ENCODE measurements around the gene KBTBD12.

KBTBD12 gene

DNA sequence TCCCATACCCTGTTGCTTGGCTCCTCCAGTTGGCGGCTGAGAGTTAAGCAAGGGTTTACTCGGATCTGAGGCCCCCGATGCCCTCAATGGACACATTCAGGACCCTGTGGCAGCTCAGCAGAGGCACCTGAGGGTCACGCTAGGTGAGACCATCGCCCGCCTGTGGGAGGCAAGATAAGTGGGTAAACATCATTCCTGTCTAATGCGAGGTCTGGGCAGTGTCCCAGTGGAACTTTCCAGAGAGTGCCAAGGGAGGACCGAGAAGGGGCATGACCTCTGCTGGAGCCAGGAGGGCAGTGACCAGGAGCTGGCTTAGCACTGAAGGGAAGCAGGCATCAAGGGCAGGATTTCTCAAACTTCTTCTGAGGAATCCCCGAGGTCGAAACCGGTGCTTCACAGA, 71.8 kb downstream of the KBTBD12 start:
- DNase-seq, result no peak

DNA sequence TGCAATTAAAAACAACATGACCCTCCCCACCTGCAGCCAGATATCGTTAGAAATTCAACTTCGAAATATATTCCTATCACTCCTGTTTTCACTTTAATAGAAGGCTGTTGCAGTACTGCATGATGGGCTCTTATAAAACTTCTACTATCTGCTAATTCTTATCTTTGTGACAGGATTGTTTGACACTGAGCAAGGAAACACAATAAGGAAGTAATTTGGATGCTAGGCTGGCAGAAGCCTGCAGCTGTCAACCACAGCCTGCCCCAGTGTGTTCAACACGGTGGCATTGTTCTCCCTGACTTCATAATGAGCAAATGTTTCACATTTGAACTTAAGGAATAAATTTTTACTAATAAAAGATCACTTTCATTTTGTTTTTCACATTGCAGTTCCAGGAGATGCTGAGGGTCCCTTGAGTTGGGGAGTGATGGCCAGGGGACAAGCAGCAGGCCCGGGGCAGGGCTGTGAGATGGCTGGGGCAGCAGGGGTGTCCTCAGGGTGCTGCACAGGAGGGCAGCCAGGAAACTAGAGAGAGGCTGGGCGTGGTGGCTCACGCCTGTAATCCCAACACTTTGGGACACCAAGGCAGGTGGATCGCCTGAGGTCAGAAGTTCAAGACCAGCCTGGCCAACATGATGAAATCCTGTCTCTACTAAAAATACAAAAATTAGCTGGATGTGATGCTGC, 72.4 kb downstream of the KBTBD12 start:
- no peak for DNase-seq

DNA sequence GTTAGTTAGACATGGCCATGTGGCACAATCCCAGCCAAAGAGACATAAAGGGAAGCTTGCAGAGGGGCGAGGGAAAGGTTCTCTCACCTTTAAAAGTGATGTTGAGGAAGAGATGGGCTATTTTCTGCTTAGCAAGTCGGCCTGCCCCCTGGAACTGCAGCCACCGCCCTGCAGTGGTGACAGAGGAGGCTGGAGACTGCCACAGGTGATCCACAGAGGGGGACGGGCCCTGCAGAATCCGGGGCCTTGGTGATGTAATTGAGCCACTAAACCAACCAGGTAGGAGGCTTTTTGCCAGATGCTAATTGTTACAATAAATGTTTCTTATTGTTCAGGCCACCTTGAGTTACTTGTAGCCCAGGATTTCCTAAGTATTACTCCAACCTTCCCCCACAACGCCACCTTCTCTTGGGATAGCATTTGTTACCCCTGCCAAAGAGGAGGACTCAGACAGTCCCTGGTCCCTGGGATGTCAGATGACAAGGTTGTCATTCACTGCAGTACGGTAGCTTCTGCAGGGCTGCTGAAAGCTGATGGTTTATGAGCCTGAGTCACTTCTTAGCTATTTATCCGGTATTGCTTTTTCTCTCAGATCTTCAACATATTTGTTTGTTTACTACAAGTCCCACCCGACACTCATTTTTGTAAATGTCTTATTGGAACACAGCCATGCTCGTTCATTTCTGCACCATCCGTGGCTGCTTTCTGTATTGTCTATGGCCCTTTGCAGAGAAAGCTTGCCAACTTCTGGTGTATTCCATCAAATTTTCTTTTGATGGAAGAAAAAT, 73.9 kb downstream of the KBTBD12 start:
- no peak for DNase-seq

DNA sequence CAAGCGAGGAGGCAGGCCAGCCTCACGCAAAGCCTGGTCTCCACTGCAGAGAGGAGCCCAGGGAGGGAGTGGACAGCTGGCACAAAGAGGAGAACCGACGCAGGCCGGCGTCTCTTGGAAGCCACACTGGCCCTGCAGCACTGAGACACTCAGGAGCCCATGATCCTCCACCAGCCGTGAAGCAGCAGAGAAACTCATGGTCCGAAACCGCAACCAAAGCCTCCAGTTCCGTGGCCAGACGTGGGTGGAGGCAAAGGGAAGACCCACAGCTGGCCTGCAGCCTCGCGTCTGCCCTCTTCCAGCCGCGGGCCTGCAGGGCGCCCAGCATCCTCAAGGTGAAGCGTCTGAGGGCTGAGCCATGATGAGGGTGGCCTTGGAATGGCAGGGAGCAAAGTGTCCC, 75.0 kb downstream of the KBTBD12 start:
- no peak for DNase-seq

DNA sequence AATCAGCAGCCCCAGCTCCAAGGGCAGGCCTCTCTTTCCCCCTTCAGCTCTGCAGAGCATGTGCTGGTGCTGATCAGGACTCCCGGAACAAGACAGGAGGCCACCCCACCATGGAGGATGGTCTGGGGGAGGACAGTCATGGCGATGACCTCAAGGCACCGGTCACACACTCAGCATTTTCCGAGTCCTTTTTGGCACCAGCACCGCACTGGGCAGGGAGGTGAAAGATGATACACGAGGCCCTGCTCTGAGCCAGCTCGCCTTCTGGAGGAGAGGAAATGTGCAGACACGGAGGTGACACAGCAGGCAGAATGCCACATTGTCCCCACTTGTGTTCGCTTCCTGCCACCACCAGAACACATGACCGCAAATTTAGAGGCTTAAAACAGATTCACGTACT, 75.4 kb downstream of the KBTBD12 start:
- no peak for DNase-seq

DNA sequence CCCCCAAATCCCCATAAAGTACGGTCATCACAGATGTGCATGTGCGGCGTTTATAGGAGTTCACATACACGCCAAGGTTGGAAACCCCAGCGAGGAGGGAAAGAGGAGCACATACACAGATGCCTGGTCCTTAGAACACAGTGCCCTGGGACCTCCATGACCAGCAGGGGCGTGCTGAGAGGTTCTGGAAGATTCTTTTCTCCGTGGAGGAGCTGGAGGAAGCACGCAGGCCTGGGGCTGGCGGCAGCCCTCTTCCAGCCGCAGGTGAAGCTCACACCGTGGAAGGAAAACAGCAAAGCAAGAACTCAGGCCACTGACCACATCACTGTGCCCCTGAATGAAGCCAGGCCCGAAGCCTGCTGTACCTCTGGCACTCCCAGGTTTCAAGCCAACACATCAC, 76.2 kb downstream of the KBTBD12 start:
- DNase-seq, result no peak

DNA sequence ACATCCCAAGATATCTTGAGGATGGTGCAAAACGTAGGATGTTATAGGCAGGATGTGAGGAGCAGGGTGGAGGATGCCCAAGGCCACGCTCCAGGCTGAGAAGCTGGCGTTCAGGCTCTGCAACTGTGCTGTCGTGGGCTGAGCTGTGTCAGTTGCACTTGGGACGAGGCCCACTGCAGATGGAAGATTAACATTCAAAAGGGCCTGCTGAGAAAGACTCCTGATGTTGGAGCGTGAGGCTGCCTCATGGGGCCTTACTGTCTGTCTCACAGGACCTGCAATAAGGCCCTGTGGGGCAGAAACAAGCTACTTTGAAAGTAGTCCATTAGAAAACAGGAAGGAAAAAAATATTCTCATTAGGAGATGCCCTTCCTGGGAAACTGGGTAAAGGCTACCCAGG, 76.6 kb downstream of the KBTBD12 start:
- no peak for DNase-seq

DNA sequence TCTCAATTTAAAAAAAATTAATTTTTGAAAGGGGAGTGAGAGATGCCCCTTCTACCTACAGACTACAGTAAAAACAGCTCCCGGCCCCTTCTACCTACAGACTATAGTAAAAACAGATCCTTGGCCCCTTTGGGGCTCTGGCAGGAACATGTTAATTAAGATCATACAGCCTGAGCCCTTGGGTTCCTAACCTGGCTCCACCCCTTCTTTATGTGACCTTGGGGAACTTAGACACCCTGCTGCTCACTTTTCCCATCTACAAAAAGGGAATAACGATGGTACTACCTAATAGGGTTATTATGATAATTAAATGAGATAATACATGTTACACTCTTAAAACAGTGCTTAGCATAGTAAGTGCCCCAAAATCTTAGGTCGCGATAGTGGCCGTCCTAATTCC, 77.1 kb downstream of the KBTBD12 start:
- DNase-seq, result no peak

DNA sequence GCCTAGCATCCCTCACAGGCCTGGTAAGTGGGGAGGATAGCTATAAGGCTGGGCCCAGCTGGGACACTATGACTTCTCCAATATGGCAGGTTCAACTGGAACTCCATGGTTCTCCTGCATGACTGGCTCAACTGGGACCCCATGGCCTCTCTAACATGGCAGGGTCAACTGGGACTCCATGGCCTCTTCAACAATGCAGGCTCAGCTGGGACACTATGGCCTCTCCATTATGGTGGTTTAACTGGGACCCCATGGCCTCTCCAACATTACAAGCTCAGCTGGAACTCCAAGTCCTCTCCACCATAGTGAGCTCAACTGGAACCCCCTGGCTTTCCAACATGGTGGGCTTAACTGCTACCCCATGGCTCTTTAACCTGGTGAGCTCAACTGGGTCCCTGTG, 79.0 kb downstream of the KBTBD12 start:
- no peak for DNase-seq

DNA sequence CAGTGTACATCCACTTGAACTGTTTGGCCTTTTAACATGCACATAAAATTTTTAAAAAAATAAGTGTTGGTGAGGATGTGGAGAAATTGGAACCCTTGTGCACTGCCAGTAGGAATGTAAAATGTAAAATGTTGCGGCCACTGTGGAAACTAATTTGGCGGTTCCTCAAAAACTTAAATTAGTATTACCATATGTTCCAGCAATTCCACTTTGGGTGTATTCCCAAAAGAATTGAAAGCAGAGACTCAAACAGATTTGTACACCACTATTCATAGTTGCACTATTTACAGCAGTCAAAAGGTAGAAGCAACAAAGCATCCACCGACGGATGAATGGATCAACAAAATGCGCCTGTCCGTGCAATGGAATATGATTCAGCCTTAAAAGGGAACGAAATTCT, 82.0 kb downstream of the KBTBD12 start:
- no peak for DNase-seq

DNA sequence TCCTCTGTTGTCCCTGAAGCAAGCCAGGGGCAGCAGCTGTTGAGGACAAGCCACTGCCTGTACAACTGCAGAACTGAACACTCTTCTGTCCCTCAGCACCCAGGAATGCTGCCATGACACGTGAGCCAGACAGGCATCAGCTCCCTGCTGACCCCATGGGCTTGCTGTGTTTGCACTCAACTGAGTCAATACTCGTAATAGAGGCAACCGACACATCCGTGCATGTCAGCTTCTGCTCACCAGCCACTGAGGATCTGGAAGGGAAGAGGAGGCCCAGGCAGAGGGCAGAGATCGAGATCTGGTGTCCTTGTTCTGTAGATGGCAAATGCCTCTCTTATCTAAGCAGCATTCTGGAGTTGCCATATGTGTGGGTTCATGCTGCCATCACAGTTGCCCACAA, 82.9 kb downstream of the KBTBD12 start:
- no peak for DNase-seq

DNA sequence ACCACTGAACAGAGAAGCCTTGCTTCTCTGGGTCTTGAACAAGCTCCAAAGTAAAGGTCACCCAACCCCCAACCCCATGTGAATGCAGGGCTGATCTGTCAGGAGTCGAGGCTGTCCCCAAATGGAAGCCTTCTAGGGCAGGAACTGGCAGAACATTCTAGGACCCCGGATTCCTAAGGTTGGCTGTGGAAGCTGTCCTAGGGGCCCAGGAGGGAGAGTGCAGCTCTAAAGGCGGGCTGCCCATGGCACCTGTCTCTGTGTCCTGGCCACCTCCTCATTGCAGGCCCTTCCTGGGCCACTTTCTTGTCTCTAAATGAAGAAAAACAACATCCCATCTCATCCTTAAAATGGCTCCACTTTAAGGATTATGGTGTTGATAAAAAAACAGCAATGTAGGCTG, 83.6 kb downstream of the KBTBD12 start:
- DNase-seq, result no peak

DNA sequence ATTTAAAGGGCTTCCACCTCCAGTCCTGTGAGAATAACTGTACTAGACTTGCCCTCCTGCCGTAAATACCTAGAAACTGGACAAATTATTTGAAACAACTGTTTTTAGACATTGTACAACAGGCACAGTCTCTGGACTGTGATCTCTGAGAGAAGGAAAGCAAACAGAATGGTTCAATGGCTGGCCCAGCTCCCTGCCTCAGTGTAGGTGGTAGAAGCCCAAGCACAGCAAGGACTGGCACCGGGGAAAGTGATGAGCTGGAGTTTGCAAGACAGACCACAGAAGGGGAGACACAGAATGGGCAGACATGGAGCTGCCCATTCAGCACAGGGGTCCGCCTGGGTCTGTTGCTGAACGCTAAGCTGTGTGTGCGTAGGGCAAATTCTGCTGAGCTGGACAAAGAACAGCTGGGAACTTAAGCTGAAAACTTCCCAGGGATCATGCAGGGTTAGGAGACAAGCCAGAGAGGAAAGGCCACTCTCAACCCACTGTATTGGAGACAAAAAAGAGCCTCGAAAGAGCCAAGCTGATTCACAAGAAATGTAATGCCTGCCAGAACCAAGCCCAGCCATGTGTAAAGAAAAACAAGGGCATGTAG, 84.6 kb downstream of the KBTBD12 start:
- no peak for DNase-seq

DNA sequence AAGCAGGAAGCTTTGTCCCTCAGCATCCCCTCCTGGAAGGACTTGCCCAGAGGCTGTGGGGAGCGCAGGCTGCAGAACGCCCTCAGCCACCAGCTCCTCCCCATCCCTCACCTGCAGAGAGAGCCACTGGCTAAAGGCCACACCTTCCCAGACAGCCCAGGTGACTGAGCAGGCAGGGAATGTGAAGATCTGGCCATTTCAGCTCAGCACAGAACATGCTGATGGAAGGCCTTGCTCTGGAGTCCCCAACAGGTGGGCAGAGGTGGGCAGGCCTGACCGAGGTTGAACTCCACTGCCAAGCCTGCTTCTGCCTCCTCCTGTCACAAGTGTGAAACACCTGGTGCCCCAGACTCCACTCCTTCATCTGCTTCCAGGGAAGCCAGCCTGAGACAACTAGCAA, 86.5 kb downstream of the KBTBD12 start:
- DNase-seq, result no peak

DNA sequence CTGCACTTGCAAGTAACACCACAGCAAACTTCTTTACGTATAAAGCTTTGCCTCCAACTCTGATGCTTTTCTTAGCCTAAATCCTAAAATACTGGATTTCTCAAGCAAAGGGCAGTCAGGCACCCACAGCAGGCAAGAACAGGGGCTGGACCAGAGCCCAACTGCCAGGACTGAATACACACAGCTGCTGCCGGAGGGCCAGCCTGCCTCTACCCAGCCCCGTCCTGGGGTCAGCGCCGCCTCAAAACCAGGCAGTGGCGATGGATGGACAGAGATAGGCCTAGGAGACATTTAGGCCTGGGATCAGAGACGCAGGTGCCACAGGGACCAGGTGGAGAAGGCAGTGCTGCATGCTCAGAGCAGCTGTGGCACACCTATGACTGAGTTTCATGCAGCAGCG, 89.6 kb downstream of the KBTBD12 start:
- no peak for DNase-seq

DNA sequence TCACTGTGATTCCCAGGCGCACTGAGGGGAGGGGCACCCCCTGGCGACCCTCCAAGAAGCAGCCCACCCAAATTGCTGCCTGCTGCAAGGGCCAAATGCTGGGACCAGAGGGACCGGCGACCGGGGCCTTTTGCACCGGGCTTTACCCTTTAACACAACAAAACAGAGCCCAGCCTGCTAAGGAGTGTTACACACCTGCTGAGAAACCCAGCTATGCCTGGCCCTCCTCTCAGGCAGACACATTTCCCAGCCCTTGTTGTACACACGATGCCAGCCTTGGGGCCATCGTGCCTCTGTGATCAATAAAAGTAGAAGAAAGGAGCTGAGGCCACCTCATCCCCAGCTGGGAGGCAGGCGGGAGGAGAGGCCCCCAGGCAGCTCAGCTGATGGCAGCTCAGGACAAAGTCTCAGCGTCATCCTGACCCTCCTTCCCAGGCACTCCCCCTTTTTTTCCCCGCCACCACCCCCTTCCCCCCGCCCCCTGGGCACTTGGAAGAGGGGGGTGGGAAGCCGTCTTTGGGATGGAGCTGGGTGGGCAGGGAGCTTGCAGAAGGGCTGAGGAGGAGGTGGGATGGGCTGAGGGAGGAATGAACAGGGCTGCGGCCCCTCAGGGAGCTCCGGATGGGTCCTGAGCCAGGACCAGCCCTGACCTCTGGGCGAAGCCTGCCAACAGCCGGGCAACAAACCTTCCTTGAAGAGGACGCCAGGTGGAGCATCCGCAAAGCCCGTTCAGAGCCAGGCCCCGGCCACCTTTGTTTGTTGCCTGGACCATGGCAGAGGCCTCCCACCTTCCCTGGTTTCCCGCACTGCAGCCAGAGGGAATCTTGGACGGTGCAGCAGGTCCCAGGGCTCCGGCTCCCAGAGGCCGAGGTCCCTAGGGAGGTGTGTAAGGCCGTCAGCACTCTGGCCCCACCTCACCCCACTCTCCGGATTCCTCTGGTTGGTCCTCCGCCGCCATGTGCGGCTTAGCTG, 91.3 kb downstream of the KBTBD12 start:
- DNase-seq, result no peak

DNA sequence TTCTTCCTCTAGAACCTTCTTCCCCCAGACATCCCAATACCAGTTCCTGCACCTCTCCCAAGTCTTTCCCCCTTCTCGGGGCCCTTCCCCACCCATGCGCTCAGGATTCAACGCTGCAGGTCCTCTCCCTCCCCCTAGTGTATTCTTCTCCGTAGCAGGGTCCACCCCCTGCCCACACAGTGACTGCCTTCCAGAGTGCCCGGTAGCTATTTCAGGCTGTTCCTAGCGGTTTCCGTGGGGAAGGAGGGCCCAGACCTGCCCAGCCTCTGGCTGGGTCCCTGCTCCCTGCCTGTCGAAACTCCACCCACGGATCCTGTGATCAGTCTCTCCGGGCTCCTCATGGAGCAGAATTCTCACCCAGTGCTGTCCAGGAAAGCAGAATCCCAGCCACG, 92.0 kb downstream of the KBTBD12 start:
- DNase-seq, result no peak

DNA sequence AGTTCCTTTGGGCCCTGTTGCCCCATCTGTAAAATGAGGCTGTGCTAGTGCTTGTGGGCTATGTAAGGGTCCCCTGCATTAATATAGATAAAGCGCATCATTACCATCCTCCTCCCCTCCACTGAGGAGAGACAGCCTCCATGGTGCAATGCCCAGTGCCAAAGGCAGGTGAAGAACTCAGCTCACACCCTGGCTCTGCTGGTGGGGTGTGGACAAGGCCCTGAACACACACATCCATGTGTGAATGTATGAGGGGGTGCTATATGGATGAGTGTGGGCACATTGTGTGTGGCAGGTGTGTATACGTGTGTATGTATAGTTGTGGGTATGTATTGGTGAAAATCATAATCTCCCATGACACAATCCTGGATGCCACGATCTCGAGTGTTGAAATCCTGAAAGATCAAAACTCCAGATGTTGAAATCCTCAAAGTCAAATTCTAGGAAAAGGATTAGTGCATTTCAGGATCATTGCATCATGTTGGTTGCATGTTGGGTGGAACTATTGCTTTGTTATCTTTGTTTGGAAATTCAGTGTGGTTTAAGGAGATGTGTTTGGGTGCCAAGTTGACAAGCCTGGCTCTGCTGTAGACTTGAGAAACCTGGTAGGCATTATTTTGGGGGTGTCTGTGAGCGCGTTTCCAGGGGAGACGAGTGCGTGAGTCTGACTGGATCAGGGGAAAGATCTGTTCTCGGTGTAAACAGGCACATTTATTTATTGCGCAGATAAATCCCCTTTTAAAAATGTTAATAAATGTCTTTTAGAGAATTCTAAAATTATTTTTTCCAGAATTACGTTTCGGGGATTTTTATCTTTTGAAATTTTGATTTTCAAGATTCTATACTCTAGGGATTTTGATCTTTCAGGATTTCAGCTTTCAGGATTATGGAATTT, 95.2 kb downstream of the KBTBD12 start:
- no peak for DNase-seq

DNA sequence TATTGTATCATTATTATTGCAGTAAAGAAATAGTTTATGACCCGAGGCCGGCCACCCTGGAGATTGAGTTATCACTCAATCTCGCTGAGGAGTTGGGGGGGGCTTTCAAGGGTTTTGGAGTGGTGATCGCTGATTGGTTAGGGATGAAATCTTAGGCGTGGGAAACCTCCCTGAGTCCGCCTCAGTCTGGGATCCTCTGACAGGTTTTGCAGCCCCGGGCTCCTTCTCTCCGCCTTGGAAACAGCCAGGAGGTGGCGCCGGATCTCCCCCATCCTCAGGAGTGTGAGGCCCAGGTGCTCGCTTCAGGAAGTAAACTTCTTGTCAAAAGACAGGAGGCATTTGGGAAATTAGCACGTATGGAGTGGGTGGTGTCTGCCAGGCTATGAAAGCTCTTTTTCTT, 96.1 kb downstream of the KBTBD12 start:
- DNase-seq, result peak; percentile 40

DNA sequence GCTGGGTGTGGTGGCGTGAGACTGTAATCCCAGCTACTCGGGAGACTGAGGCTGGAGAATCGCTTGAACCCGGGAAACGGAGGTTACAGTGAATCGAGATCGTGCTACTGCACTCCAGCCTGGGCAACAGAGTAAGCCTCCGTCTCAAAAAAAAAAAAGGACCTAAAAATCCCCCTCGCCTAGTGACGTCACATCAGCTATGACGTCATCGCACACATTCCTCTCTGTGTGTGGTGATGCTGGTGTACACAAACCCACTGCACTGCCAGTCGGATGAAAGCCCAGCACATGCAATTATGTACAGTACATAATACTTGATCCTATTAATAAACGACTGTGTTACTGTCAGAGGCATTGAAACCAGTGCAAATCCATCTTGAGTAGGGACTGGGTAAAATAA, 97.0 kb downstream of the KBTBD12 start:
- DNase-seq, result no peak

DNA sequence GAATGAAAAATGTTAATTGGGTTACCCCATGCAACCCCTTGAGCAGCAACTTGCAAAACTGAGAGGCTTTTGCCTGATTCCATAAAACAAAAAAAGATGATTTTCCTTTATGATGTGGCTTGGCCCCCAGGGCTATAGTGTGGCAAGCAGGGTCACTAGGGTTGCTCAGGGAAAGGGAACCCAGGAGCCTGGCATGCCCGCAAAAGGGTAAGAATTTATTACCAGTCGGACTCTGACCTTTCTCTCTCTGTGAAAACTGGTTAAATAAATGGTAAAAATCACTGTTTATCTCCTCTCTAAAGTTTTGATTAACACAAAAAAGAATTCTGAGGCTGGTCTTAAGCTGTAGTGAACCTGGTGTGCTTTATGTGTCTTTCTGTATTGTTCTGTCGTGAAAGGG, 99.5 kb downstream of the KBTBD12 start:
- no peak for DNase-seq

DNA sequence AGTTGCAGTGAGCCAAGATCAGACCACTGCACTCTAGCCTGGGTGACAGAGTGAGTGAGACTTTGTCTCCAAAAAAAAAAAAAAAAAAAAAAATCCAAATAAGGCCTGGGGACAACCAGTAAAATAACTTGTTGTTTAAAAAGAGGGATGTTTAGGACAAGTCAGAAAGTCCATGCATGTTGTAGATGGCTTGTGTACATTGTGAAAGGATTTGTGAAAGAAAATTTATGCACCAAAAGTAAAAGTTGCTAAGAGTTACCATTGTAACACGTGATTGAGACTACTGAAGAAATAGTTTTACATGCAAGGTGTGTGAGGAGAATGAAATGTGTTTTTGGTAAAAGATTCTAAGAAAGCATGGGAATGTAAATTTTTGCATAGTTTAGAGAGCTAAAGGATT, 101.5 kb downstream of the KBTBD12 start:
- no peak for DNase-seq

Measured in NCI-H2107 (cell line).